ENCODE measurements around the gene ADAM12. TPM values are rescaled to one million over a fixed set of nuclear protein-coding genes. Genes with fewer than 3 reads are reported as not detected.

ADAM12 gene
- total RNA-seq, 1 donor from 2014 or later: 100 TPM

GRCh38 chr10:126394948-126395347 lies 6.7 kb upstream of the ADAM12 start:
- no peak for TF ChIP-seq CTCF (IDR thresholded peaks at IDR 0.05; ENCODE audit: insufficient read depth, low read depth, low read length)
- no peak for TF ChIP-seq EZH2 (IDR thresholded peaks at IDR 0.05; ENCODE audit: insufficient read depth, low read length)
- peaks cover 18% of the 10 kb centered on the region for H3K9me3 Mint-ChIP-seq (ENCODE audit: unreplicated experiment)
- no peaks in the 10 kb centered on the region for H3K9me3 ChIP-seq (ENCODE audit: insufficient read depth, low read depth, low read length)
- no peaks in the 10 kb centered on the region for H4K20me1 ChIP-seq (ENCODE audit: insufficient read depth, low read length)
- H3K27me3 ChIP-seq (ENCODE audit: insufficient read depth, low read length): no peaks in the 10 kb centered on the region
- H3K36me3 ChIP-seq (ENCODE audit: insufficient read depth, low read length): no peaks in the 10 kb centered on the region
- no peaks in the 10 kb centered on the region for H3K79me2 ChIP-seq (ENCODE audit: insufficient read depth, low read length)
- H3K4me1 Mint-ChIP-seq (ENCODE audit: low read depth, unreplicated experiment): peaks cover 50% of the 10 kb centered on the region
- DNase-seq (ENCODE audit: low read depth) (no peak), FAIRE-seq (no peak)
- H3K4me1 ChIP-seq (ENCODE audit: insufficient read depth, low read length): peaks cover 33% of the 10 kb centered on the region
- H3K36me3 Mint-ChIP-seq (ENCODE audit: low read depth, unreplicated experiment): peaks cover 7% of the 10 kb centered on the region
- H3K4me3 Mint-ChIP-seq (ENCODE audit: unreplicated experiment): no peak overlapping the region
- H2AFZ ChIP-seq (ENCODE audit: low read depth, low read length): no peak overlapping the region
- H3K27ac ChIP-seq (ENCODE audit: low read depth, low read length): no peak overlapping the region
- H3K27ac Mint-ChIP-seq (ENCODE audit: unreplicated experiment): no peak overlapping the region
- no peak overlapping the region for H3K4me2 ChIP-seq (ENCODE audit: low read length)
- H3K9ac ChIP-seq (ENCODE audit: low read length): no peak overlapping the region
- H3K4me3 ChIP-seq (ENCODE audit: insufficient read depth, low read depth, low read length): no peak overlapping the region
- H3K27me3 Mint-ChIP-seq (ENCODE audit: low read depth, unreplicated experiment): no peaks in the 10 kb centered on the region

- no peak overlapping the region for H2AFZ ChIP-seq (ENCODE audit: low read depth, low read length)
- H4K20me1 ChIP-seq (ENCODE audit: insufficient read depth, low read length): no peaks in the 10 kb centered on the region
- Mint-ChIP-seq H3K27ac (ENCODE audit: unreplicated experiment) (no peak overlapping the region), H3K9me3 (ENCODE audit: unreplicated experiment) (peaks cover 22% of the 10 kb centered on the region), H3K4me3 (ENCODE audit: unreplicated experiment) (no peak overlapping the region), H3K27me3 (ENCODE audit: low read depth, unreplicated experiment) (no peaks in the 10 kb centered on the region), H3K36me3 (ENCODE audit: low read depth, unreplicated experiment) (peaks cover 7% of the 10 kb centered on the region), H3K4me1 (ENCODE audit: low read depth, unreplicated experiment) (peaks cover 39% of the 10 kb centered on the region)
- no peak for FAIRE-seq
- peaks cover 6% of the 10 kb centered on the region for H3K79me2 ChIP-seq (ENCODE audit: insufficient read depth, low read length)
- H3K9ac ChIP-seq (ENCODE audit: low read length): no peak overlapping the region
- no peak for DNase-seq (ENCODE audit: low read depth)
- H3K27me3 ChIP-seq (ENCODE audit: insufficient read depth, low read length): no peaks in the 10 kb centered on the region
- H3K9me3 ChIP-seq (ENCODE audit: insufficient read depth, low read depth, low read length): no peaks in the 10 kb centered on the region
- TF ChIP-seq CTCF (IDR thresholded peaks at IDR 0.05; ENCODE audit: insufficient read depth, low read depth, low read length): no peak
- no peak for TF ChIP-seq EZH2 (IDR thresholded peaks at IDR 0.05; ENCODE audit: insufficient read depth, low read length)
- H3K4me2 ChIP-seq (ENCODE audit: low read length): no peak overlapping the region
- no peak overlapping the region for H3K4me3 ChIP-seq (ENCODE audit: insufficient read depth, low read depth, low read length)
- peaks cover 25% of the 10 kb centered on the region for H3K4me1 ChIP-seq (ENCODE audit: insufficient read depth, low read length)
- no peaks in the 10 kb centered on the region for H3K36me3 ChIP-seq (ENCODE audit: insufficient read depth, low read length)
- no peak overlapping the region for H3K27ac ChIP-seq (ENCODE audit: low read depth, low read length)
Measured at GRCh38 chr10:126393076-126393475, 4.8 kb upstream of the ADAM12 start.

- no peak for TF ChIP-seq CTCF (IDR thresholded peaks at IDR 0.05; ENCODE audit: insufficient read depth, low read depth, low read length)
- no peak for TF ChIP-seq EZH2 (IDR thresholded peaks at IDR 0.05; ENCODE audit: insufficient read depth, low read length)
- peaks cover 7% of the 10 kb centered on the region for H3K36me3 Mint-ChIP-seq (ENCODE audit: low read depth, unreplicated experiment)
- H3K9ac ChIP-seq (ENCODE audit: low read length): no peak overlapping the region
- DNase-seq (ENCODE audit: low read depth) (peak; percentile 49), FAIRE-seq (no peak)
- no peaks in the 10 kb centered on the region for H4K20me1 ChIP-seq (ENCODE audit: insufficient read depth, low read length)
- H3K79me2 ChIP-seq (ENCODE audit: insufficient read depth, low read length): peaks cover 12% of the 10 kb centered on the region
- H3K4me3 Mint-ChIP-seq (ENCODE audit: unreplicated experiment): no peak overlapping the region
- no peak overlapping the region for H3K27ac Mint-ChIP-seq (ENCODE audit: unreplicated experiment)
- peaks cover 33% of the 10 kb centered on the region for H3K4me1 Mint-ChIP-seq (ENCODE audit: low read depth, unreplicated experiment)
- no peak overlapping the region for H3K27ac ChIP-seq (ENCODE audit: low read depth, low read length)
- H2AFZ ChIP-seq (ENCODE audit: low read depth, low read length): no peak overlapping the region
- no peaks in the 10 kb centered on the region for H3K27me3 ChIP-seq (ENCODE audit: insufficient read depth, low read length)
- peaks cover 20% of the 10 kb centered on the region for H3K4me1 ChIP-seq (ENCODE audit: insufficient read depth, low read length)
- no peak overlapping the region for H3K4me3 ChIP-seq (ENCODE audit: insufficient read depth, low read depth, low read length)
- no peaks in the 10 kb centered on the region for H3K27me3 Mint-ChIP-seq (ENCODE audit: low read depth, unreplicated experiment)
- H3K9me3 ChIP-seq (ENCODE audit: insufficient read depth, low read depth, low read length): no peaks in the 10 kb centered on the region
- no peaks in the 10 kb centered on the region for H3K36me3 ChIP-seq (ENCODE audit: insufficient read depth, low read length)
- no peak overlapping the region for H3K4me2 ChIP-seq (ENCODE audit: low read length)
- H3K9me3 Mint-ChIP-seq (ENCODE audit: unreplicated experiment): peaks cover 22% of the 10 kb centered on the region
Measured at GRCh38 chr10:126392469-126392868, 4.2 kb upstream of the ADAM12 start.

All from astrocyte (in vitro differentiated cells and primary cell).